Stimulated activated naive B cell treated with anti-CD40 and anti-IgM and Interleukin-4, amounts not matched to agents 10 μg/mL and 1 μg/mL and 100 μg/mL, for 72 hours (primary cell): ENCODE results near the gene RAB35.
"Not testable (repeated sequence)": the region's sequence is repeated elsewhere in the genome, so short reads cannot be mapped to it uniquely, and the experiment has no call there.

Source experiments
- ATAC-seq, 2 donors: fragments of 150-1000 bp; cut with Tn5 transposase; replicated peaks; 2 replicates each; pipeline ENCODE4 v1.10.0; 2021; ENCODE audit warnings: moderate library complexity in 1 of 2
- DNase-seq: peaks from one replicate; pipeline ENCODE4 v3.0.0; 2021
- H3K27ac Mint-ChIP-seq: one replicate; pipeline ENCODE4 v1.8.0; 2022; ENCODE audit warnings: mild to moderate bottlenecking, mixed read lengths
- H3K27me3 Mint-ChIP-seq, 2 donors: one replicate each; pipeline ENCODE4 v1.8.0; 2022; ENCODE audit warnings: mixed read lengths in 2 of 2
- H3K36me3 Mint-ChIP-seq, 2 donors: one replicate each; pipeline ENCODE4 v1.8.0; 2022; ENCODE audit warnings: mixed read lengths in 2 of 2, mild to moderate bottlenecking in 1 of 2
- H3K4me1 Mint-ChIP-seq, 2 donors: one replicate each; pipeline ENCODE4 v1.8.0; 2022; ENCODE audit warnings: mixed read lengths in 2 of 2, mild to moderate bottlenecking in 1 of 2
- H3K4me3 Mint-ChIP-seq, 2 donors: one replicate each; pipeline ENCODE4 v1.8.0; 2022; ENCODE audit warnings: mild to moderate bottlenecking in 2 of 2, mixed read lengths in 2 of 2, moderate library complexity in 1 of 2
- H3K9me3 Mint-ChIP-seq, 2 donors: one replicate each; pipeline ENCODE4 v1.8.0; 2022; ENCODE audit warnings: mixed read lengths in 2 of 2, mild to moderate bottlenecking in 1 of 2

The RAB35 gene

DNA sequence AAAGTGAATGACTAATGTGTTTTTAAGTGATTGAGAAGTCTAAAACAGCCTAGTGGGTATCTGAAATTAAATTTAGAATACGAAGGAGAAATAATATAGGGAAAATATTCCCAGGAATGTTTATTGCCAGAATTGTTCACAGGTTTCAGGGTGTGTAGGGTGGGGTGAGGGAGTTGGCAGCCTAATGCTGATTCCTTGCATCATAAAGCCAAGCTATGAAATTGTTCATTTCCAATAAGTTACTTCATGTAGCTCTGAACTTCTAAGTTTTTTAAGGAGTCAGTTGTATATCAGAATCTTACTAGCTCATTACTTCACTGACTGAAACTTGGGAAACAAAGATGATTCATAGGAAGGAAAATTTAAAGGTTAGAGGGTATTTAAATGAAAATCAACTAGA lies 56.4 kb downstream of the RAB35 start:
- ATAC-seq, result no peak
- no peaks in the 10 kb centered on the region for H3K9me3 Mint-ChIP-seq
- no peak for DNase-seq
- H3K36me3 Mint-ChIP-seq, result peaks cover 32 to 33% of the 10 kb centered on the region in 2 donors
- no peaks in the 10 kb centered on the region for H3K4me1 Mint-ChIP-seq
- H3K27ac Mint-ChIP-seq, result no peak overlapping the region
- no peak overlapping the region for H3K4me3 Mint-ChIP-seq
- no peaks in the 10 kb centered on the region for H3K27me3 Mint-ChIP-seq

DNA sequence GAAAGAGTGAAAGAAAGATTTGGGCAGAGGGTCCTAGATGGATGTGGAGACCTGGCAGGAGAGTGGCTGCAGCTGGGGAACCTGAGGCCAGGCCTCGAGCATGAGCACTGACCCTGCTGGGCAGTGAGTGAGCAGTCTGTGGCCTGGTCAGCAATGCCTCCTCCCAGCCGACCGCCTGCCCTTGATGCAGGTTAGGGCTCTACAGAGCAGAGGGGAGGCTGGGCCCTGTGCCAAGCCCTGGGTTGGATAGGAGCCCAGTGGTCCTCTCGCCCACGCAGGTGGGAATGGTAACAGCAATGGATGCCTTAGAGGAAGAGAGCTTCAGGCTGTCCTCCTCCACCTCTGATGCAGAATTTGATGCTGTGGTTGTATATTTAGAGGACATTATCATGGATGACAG lies 59.8 kb downstream of the RAB35 start:
- Mint-ChIP-seq H3K36me3 (peaks cover 19 to 20% of the 10 kb centered on the region in 2 donors), H3K27me3 (peaks cover 6 to 7% of the 10 kb centered on the region in 2 donors), H3K4me3 (no peak overlapping the region), H3K27ac (no peak overlapping the region), H3K9me3 (peaks cover 3 to 6% of the 10 kb centered on the region in 2 donors), H3K4me1 (peaks cover 2 to 5% of the 10 kb centered on the region in 2 donors)
- DNase-seq (no peak), ATAC-seq (no peak)

DNA sequence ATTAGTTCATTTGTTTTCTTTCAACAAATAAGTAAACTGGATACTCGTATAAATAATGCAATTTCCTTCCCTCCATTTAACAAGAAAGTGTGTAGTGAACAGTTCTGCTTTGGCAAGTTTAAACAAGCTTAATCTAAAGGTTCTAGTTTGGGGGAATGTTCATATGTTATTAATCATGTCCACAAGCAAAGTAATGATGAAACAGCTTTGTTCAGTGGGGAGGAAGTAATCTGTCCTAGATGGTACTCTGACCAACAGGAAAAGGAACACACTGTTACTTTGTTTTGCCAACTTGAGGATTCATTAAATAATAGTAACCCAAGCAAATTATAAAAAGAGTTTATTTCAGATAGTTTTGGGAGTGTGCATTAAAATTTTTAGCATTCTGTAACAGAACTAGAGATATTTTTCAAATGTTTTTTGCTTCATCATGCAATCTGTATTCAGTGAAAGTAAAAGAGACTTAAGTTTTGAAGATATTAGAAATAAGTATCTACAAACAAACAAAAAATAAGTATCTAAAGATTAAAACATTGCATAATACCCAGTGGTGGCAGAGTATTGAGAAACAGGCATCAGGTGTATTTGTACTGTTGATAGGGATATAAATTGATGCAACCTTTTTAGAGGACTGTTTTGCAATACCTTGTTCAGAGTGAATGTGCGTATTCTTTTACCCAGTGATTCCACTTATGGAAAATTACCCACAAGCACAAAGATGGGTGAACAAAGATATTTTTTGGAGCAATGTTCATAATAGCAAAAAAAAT lies 61.1 kb downstream of the RAB35 start:
- no peak for DNase-seq
- H3K36me3 Mint-ChIP-seq, result peaks cover 15 to 19% of the 10 kb centered on the region in 2 donors
- no peak overlapping the region for H3K27ac Mint-ChIP-seq
- H3K27me3 Mint-ChIP-seq, result peaks cover 7 to 9% of the 10 kb centered on the region in 2 donors
- ATAC-seq, result no peak
- H3K4me3 Mint-ChIP-seq, result no peak overlapping the region
- H3K4me1 Mint-ChIP-seq, result peaks cover 2 to 5% of the 10 kb centered on the region in 2 donors
- peaks cover 4 to 8% of the 10 kb centered on the region in 2 donors for H3K9me3 Mint-ChIP-seq

DNA sequence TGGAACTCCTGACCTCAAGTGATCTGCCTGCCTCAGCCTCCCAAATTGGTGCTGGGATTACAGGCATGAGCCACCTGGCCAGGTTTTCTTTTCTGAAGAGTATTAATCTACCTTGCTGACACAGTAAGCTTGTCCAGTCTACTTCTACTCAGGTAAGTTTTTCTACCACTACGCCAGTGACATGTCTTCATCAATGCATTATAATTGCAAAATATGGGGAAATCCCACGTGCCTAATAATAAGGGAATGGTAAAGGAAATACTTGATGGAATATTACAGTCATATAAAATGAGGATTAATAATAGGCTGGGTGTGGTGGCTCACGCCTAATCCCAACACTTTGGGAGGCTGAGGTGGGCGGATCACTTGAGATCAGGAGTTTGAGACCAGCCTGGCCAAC lies 62.3 kb downstream of the RAB35 start:
- Mint-ChIP-seq H3K9me3 (peaks cover 4 to 8% of the 10 kb centered on the region in 2 donors), H3K4me3 (no peak overlapping the region), H3K27me3 (peaks cover 7 to 9% of the 10 kb centered on the region in 2 donors), H3K27ac (no peak overlapping the region), H3K4me1 (peaks cover 2 to 10% of the 10 kb centered on the region in 2 donors), H3K36me3 (peaks cover 15 to 20% of the 10 kb centered on the region in 2 donors)
- no peak for ATAC-seq
- DNase-seq, result no peak

DNA sequence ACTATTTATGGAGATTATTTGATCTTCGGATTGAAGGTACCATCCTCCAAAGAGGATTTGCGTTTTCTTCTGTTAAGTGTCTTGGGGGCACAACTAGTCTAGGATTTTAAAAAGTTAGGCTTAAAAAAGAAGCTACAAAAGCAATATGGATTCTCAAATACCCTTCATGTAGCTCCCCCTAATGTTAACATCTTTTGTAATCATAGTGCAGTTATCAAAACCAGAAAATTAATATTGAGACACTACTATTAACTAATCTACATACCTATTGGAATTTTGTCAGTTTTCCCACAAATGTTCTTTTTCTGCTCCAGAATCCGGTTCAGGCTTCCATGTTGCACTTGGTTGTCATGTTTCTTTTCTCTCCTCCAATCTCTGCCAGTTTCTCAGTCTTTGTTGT lies 65.0 kb downstream of the RAB35 start:
- no peak for DNase-seq
- H3K4me1 Mint-ChIP-seq, result peaks cover 2 to 10% of the 10 kb centered on the region in 2 donors
- H3K9me3 Mint-ChIP-seq, result peaks cover 4 to 8% of the 10 kb centered on the region in 2 donors
- no peak for ATAC-seq
- peaks cover 15 to 17% of the 10 kb centered on the region in 2 donors for H3K36me3 Mint-ChIP-seq
- H3K4me3 Mint-ChIP-seq, result no peak overlapping the region
- H3K27me3 Mint-ChIP-seq, result peaks cover 7 to 9% of the 10 kb centered on the region in 2 donors
- H3K27ac Mint-ChIP-seq, result no peak overlapping the region

DNA sequence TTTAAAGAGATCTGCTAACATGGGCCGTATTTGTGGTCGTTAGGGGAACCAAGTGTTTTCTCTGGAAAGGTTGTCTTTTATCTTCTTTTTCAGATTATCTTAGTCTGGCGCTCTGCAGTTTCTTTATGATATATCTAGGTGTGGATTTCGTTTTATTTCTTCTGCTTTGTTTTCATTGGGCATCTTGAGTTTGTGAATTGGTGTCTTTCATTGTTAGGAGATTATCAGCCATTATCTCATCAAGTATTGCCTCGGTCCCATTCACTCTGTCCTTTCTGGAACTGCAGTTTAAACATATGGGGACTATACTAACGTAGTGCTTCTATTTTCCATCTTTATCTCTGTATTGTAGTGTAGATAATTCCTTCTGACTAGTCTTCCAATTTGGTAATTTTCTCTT lies 67.1 kb downstream of the RAB35 start:
- peaks cover 7 to 9% of the 10 kb centered on the region in 2 donors for H3K27me3 Mint-ChIP-seq
- H3K4me3 Mint-ChIP-seq, result no peak overlapping the region
- DNase-seq (no peak), ATAC-seq (no peak)
- peaks cover 15 to 18% of the 10 kb centered on the region in 2 donors for H3K36me3 Mint-ChIP-seq
- H3K4me1 Mint-ChIP-seq, result peaks cover 2 to 10% of the 10 kb centered on the region in 2 donors
- no peak overlapping the region for H3K27ac Mint-ChIP-seq
- H3K9me3 Mint-ChIP-seq, result peaks cover 4 to 8% of the 10 kb centered on the region in 2 donors

DNA sequence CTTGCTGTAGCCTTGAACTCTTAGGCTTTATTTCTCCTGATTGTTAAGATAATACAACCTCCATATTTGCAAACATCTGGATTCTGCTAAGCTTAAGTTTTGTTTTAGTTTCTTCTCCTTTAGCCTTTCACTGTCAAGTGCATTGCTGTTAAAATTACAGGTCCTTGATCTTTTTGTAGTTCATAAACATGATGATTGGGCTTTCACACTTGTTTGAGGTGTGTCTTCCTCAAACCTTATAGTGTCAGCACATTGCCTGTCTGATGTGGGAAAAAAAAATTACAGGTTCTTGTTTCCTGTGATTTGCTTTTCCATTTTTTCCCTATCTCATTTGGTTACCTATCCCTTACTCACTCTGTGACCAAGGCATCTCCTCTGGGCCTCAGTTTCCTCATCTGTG lies 68.3 kb downstream of the RAB35 start:
- Mint-ChIP-seq H3K9me3 (peaks cover 7 to 8% of the 10 kb centered on the region in 2 donors), H3K4me3 (no peak overlapping the region), H3K27ac (no peak overlapping the region), H3K4me1 (peaks cover 2 to 10% of the 10 kb centered on the region in 2 donors), H3K27me3 (peaks cover 7 to 9% of the 10 kb centered on the region in 2 donors), H3K36me3 (peaks cover 14 to 20% of the 10 kb centered on the region in 2 donors)
- DNase-seq (no peak), ATAC-seq (no peak)

DNA sequence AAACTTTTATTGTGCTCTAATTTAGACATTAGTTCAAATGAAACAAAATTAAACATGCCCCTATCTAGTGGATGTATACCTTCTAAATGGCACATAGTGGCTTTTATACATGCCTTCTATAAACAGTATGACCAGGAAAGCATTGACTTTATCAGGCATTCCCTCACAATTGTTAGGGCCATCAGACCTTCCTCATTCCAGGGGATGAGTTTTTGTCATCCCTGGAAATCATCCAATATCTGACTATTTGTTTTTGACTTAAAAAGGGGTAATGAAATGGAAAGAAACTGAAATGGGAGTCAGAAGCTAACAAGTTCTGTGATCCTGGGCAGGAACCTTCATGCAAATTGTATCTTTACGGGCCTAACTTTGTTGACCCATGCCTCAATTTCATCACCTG lies 69.5 kb downstream of the RAB35 start:
- Mint-ChIP-seq H3K27me3 (peaks cover 4 to 5% of the 10 kb centered on the region in 2 donors), H3K36me3 (peaks cover 10 to 16% of the 10 kb centered on the region in 2 donors), H3K4me3 (no peak overlapping the region), H3K4me1 (peaks cover 0 to 6% of the 10 kb centered on the region in 2 donors), H3K27ac (no peak overlapping the region), H3K9me3 (peaks cover 5% of the 10 kb centered on the region in 2 donors)
- DNase-seq, result no peak
- no peak for ATAC-seq

DNA sequence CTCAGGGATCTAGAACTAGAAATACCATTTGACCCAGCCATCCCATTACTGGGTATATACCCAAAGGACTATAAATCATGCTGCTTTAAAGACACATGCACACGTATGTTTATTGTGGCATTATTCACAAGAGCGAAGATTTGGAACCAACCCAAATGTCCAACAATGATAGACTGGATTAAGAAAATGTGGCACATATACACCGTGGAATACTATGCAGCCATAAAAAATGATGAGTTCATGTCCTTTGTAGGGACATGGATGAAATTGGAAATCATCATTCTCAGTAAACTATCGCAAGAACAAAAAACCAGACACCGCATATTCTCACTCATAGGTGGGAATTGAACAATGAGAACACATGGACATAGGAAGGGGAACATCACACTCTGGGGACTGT lies 71.2 kb downstream of the RAB35 start:
- H3K9me3 Mint-ChIP-seq, H3K4me3 Mint-ChIP-seq, ATAC-seq, DNase-seq, H3K27me3 Mint-ChIP-seq, H3K27ac Mint-ChIP-seq, H3K4me1 Mint-ChIP-seq: not testable (repeated sequence)
- peaks cover 5 to 13% of the 10 kb centered on the region in 2 donors for H3K36me3 Mint-ChIP-seq
